Mammary epithelial cell (primary cell): ENCODE results near the gene PPP1R3C.

Experiments used
- CTCF ChIP-seq, 2 donors: IDR thresholded peaks in 1 of 2; conservative IDR thresholded peaks in 1 of 2; 2 replicates each; pipeline ENCODE4 v1.5.1; 2011 to 2012; ENCODE audit warnings: inconsistent platforms in 2 of 2, low read length in 2 of 2, mild to moderate bottlenecking in 2 of 2, control low read depth in 1 of 2, low read depth in 1 of 2; ENCODE audit not compliant: insufficient read depth in 1 of 2; ENCODE audit errors: extremely low read depth in 1 of 2
- EZH2 ChIP-seq: IDR thresholded peaks from 2 replicates; pipeline ENCODE4 v1.6.1; 2012; ENCODE audit warnings: low read length, inconsistent platforms, borderline replicate concordance

GRCh38 chr10:91632671-91633550, at the start of gene PPP1R3C:
- peak in 1 of 2 donors; percentile 36 for TF ChIP-seq CTCF (conservative IDR thresholded peaks at IDR 0.05 in 1 of 2, IDR thresholded peaks at IDR 0.05 in 1 of 2; ENCODE audit: extremely low read depth in 1 of 2, insufficient read depth in 1 of 2, low read depth in 1 of 2, low read length in 2 of 2)
- no peak for TF ChIP-seq EZH2
